Transverse colon (tissue), 4 donors: ENCODE measurements around the gene OR5K4. TPM values are rescaled to one million over a fixed set of nuclear protein-coding genes. Genes with fewer than 3 reads are reported as not detected.

Experiments used
- DNase-seq: peaks from one replicate; pipeline ENCODE4 v3.0.0-alpha.2; 2019
- H3K27ac ChIP-seq, 4 donors: fragments of 200-600 bp; sonication (generic); 2 replicates each; pipeline ENCODE4 v1.5.1; 2016 to 2018; ENCODE audit warnings: inconsistent platforms in 4 of 4
- H3K27me3 ChIP-seq: fragments of 200-600 bp; sonication (generic); 2 replicates; pipeline ENCODE4 v1.5.1; 2017; ENCODE audit warnings: inconsistent platforms
- H3K36me3 ChIP-seq, 4 donors: fragments of 200-600 bp; sonication (generic); 2 replicates each; pipeline ENCODE4 v1.5.1; 2017 to 2019; ENCODE audit warnings: inconsistent platforms in 4 of 4
- H3K4me1 ChIP-seq, 4 donors: fragments of 200-600 bp; sonication (generic); 2 replicates each; pipeline ENCODE4 v1.5.1; 2017 to 2020; ENCODE audit warnings: inconsistent platforms in 4 of 4
- H3K4me3 ChIP-seq, 4 donors: fragments of 200-600 bp; sonication (generic); 1 replicate in 1 of 4; 2 replicates in 3 of 4; pipeline versions ENCODE4 v1.5.1 to v1.6.1; 2017 to 2019; ENCODE audit warnings: inconsistent platforms in 4 of 4
- H3K9me3 ChIP-seq, 2 donors: fragments of 200-600 bp; sonication (generic); 2 replicates each; pipeline ENCODE4 v1.5.1; 2017 to 2019; ENCODE audit warnings: inconsistent platforms in 2 of 2
- EP300 ChIP-seq: sonication (generic); formaldehyde crosslinking; IDR thresholded peaks from one replicate; pipeline ENCODE4 v1.6.1; 2017; ENCODE audit warnings: antibody characterized with exemption, low read depth
- POLR2A ChIP-seq: fragments of 450-650 bp; IDR thresholded peaks from one replicate; pipeline ENCODE4 v1.6.1; 2016; ENCODE audit warnings: antibody characterized with exemption, mild to moderate bottlenecking, moderate library complexity
- POLR2AphosphoS5 ChIP-seq, 3 donors: sonication (generic); formaldehyde crosslinking; IDR thresholded peaks; one replicate each; pipeline ENCODE4 v1.6.1; 2016; ENCODE audit warnings: antibody characterized with exemption in 3 of 3
- WGBS, 2 donors: methylation state at CpG; one replicate each; pipeline ENCODE4 v1.1.5; 2018; ENCODE audit warnings: low coverage in 1 of 2; 5-methylcytosine and 5-hydroxymethylcytosine counted together
- in situ Hi-C, 4 donors: fragments of 200-750 bp; cut with MboI; loops; one replicate each; pipeline versions ENCODE4 v1.15.0 to v1.15.1; 2017; ENCODE audit warnings: low sequenced_read_pairs in 3 of 4, low pct_ligation_motif_present in 1 of 4, low pct_unique_long_range_greater_than_20kb in 1 of 4
- intact Hi-C: fragments of 100-400 bp; cut with DNase I; formaldehyde crosslinking; loops from one replicate; pipeline ENCODE4 v1.15.1; 2023; ENCODE audit warnings: low total_unique reads
- total RNA-seq, 4 donors: library from RNA; depleted of rRNA; stranded (reverse); fragments of >200 nt; gene quantifications; one replicate each; pipeline ENCODE4 v1.1.0, GENCODE V29; 2016
- TF ChIP-seq, protein P1 (sequence below), 5 experiments: fragments of 200-600 bp in 3 of 5; fragments of 450-650 bp in 2 of 5; sonication (generic) in 3 of 5; IDR thresholded peaks; 1 replicate in 2 of 5; 2 replicates in 3 of 5; pipeline ENCODE4 v1.5.1; 2016 to 2017; ENCODE audit warnings: antibody characterized with exemption in 5 of 5, inconsistent platforms in 3 of 5, mild to moderate bottlenecking in 2 of 5, moderate library complexity in 1 of 5

Gene OR5K4
- total RNA-seq, 4 donors from 2014 or later = not detected

DNA sequence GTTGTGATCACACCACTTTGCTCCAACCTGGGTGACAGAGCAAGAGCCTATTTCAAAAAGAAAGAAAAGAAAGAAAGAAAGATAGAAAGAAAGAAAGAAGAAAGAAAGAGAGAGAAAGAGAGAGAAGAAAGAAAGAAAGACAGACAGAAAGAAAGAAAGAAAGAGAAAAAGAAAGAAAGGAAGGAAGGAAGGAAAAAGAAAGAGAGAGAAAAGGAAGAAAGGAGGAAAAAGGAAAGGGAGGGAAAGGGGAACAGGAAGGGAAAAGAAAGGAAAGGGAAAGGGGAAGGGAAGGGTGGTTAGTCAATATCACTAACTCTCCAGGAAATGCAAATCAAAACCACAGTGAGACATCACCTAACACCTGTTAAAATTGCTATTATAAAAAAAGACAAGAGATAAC, 18.2 kb downstream of the OR5K4 start:
- no peak overlapping the region for H3K4me3 ChIP-seq
- H3K27me3 ChIP-seq = no peaks in the 10 kb centered on the region
- H3K36me3 ChIP-seq = no peaks in the 10 kb centered on the region
- H3K9me3 ChIP-seq = peaks cover 0 to 4% of the 10 kb centered on the region in 2 donors
- TF ChIP-seq, protein P1, sequence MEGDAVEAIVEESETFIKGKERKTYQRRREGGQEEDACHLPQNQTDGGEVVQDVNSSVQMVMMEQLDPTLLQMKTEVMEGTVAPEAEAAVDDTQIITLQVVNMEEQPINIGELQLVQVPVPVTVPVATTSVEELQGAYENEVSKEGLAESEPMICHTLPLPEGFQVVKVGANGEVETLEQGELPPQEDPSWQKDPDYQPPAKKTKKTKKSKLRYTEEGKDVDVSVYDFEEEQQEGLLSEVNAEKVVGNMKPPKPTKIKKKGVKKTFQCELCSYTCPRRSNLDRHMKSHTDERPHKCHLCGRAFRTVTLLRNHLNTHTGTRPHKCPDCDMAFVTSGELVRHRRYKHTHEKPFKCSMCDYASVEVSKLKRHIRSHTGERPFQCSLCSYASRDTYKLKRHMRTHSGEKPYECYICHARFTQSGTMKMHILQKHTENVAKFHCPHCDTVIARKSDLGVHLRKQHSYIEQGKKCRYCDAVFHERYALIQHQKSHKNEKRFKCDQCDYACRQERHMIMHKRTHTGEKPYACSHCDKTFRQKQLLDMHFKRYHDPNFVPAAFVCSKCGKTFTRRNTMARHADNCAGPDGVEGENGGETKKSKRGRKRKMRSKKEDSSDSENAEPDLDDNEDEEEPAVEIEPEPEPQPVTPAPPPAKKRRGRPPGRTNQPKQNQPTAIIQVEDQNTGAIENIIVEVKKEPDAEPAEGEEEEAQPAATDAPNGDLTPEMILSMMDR (IDR thresholded peaks at IDR 0.05) = no peak
- no peak for TF ChIP-seq POLR2AphosphoS5 (IDR thresholded peaks at IDR 0.05)
- no peak for TF ChIP-seq EP300
- no peak for TF ChIP-seq POLR2A
- H3K27ac ChIP-seq = no peak overlapping the region
- no peak for DNase-seq
- in situ Hi-C loops (no loop called here), intact Hi-C loops (no loop called here)
- H3K4me1 ChIP-seq = no peaks in the 10 kb centered on the region

DNA sequence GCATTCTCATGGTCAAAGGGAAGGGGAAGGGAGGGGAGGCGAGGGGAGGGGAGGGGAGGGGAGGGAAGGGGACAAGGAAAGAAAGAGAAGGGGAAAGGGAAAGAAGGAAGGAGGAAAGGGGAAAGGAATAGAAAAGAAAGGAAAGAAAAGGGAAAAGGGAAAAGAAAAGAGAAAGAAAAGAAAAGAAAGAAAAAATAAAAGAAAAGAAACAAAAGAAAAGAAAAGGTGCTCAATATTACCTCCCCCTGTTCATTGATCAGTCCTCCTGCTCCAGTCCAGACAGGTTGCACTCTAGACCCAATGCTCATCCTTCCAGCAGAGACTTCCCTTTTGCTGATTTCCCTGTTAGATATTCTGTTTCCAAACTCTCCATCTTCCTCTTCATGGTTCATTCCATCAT, 18.8 kb downstream of the OR5K4 start:
- Histone ChIP-seq H3K4me3 (no peak overlapping the region), H3K27ac (no peak overlapping the region), H3K9me3 (peaks cover 0 to 4% of the 10 kb centered on the region in 2 donors), H3K36me3 (no peaks in the 10 kb centered on the region), H3K4me1 (no peaks in the 10 kb centered on the region), H3K27me3 (no peaks in the 10 kb centered on the region)
- DNase-seq = no peak
- intact Hi-C loops (no loop called here), in situ Hi-C loops (no loop called here)
- TF ChIP-seq EP300 = no peak
- TF ChIP-seq, protein P1 (IDR thresholded peaks at IDR 0.05) = no peak
- no peak for TF ChIP-seq POLR2AphosphoS5 (IDR thresholded peaks at IDR 0.05)
- no peak for TF ChIP-seq POLR2A
- 0 to 70% methylated on average over 1 of the region's 1 CpG for WGBS, 2 donors

DNA sequence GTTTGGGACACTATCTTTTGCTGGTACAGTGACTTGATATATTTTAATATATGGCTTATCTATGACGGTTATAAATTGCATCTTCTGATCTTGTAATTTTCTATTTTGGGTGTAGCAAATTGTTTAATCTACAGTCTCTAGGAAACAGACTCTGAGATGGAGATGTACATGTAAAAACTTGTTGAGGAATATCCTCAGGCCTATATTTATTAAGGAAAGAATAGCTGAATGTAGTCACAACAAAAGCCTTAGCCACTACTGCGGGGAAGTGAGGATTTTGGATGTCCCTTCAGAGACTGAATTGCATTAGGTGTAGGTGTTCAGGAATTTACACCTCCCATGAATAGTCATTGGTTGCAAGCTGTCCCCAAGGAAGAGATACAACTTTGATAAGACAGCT, 23.0 kb downstream of the OR5K4 start:
- no peak overlapping the region for H3K4me3 ChIP-seq
- DNase-seq = no peak
- peaks cover 0 to 4% of the 10 kb centered on the region in 2 donors for H3K9me3 ChIP-seq
- no peak overlapping the region for H3K27ac ChIP-seq
- no peaks in the 10 kb centered on the region for H3K36me3 ChIP-seq
- intact Hi-C loops = loop anchor here (5.0 kb wide), 1 partner anchor 439 kb away; no protein-coding TSS in a partner anchor
- in situ Hi-C loops = no loop called here
- no peak for TF ChIP-seq EP300
- TF ChIP-seq POLR2A = no peak
- no peak for TF ChIP-seq POLR2AphosphoS5 (IDR thresholded peaks at IDR 0.05)
- TF ChIP-seq, protein P1 (IDR thresholded peaks at IDR 0.05) = no peak
- H3K4me1 ChIP-seq = no peaks in the 10 kb centered on the region
- 52 to 100% methylated on average over 1 to 2 of the region's 2 CpGs for WGBS, 2 donors
- H3K27me3 ChIP-seq = no peaks in the 10 kb centered on the region

DNA sequence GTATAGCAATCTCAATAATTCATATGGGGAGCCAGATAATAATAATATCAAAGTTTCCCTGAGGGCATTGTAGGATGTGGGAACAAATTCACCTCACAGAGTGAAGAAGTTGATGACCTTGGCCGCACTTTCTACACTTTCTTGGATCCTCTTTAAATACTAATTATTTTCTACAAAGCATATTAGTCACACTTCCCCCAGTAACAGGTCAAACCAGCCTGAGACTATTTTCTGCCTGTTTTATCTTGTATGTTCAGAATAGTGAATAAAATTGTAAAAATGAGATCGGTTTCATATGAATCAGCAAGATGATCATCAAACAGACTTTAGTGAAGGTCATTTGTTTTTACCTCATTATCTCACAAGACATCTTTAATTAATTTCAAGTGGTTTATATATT, 34.5 kb downstream of the OR5K4 start:
- TF ChIP-seq, protein P1 (IDR thresholded peaks at IDR 0.05) = no peak
- no peak for TF ChIP-seq POLR2A
- TF ChIP-seq EP300 = no peak
- no peak for TF ChIP-seq POLR2AphosphoS5 (IDR thresholded peaks at IDR 0.05)

More for the DNA sequence above, 34.5 kb downstream of the OR5K4 start:
- H3K9me3 ChIP-seq = no peaks in the 10 kb centered on the region
- WGBS, 2 donors = 85 to 88% methylated on average over 2 of the region's 2 CpGs
- DNase-seq = no peak
- H3K27ac ChIP-seq = no peak overlapping the region
- no peaks in the 10 kb centered on the region for H3K4me1 ChIP-seq
- intact Hi-C loops = no loop called here
- no peak overlapping the region for H3K4me3 ChIP-seq
- no peaks in the 10 kb centered on the region for H3K27me3 ChIP-seq
- H3K36me3 ChIP-seq = no peaks in the 10 kb centered on the region
- in situ Hi-C loops = no loop called here
